ENCODE results near the gene FAM227B.

DNA sequence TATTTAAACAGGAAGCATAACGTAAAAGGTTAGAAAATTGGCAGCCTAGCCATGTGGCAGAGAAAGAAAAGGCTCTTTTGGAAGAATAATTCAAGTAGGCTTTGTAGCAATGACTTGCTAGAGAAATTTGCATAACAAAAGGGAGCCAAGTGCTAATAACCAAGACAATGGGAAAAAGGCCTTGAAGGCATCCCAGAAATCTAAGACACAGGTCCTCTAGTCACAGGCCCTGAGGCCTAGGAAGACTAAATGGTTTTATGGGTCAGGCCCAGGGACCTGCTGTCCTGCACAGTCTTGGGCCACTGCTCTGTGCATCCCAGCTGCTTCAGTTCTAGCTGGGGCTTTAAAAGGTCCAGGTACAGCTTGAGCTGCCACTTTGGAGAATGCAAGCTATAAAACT, 119.0 kb downstream of the FAM227B start:
- no peak for TF ChIP-seq CTCF (IDR thresholded peaks at IDR 0.05)
- TF ChIP-seq POLR2A (IDR thresholded peaks at IDR 0.05): no peak

All from thyroid gland (tissue), 4 donors.